PFSK-1 (cell line): ENCODE results near the gene TSPO.

Experiments
- POLR2AphosphoS5 ChIP-seq: IDR thresholded peaks from 2 replicates; pipeline ENCODE4 v1.6.1; 2012; ENCODE audit warnings: low read depth, mild to moderate bottlenecking, control low read depth, low read length, moderate library complexity
- SIN3A ChIP-seq: IDR thresholded peaks from 2 replicates; pipeline ENCODE4 v1.6.1; 2012; ENCODE audit warnings: mild to moderate bottlenecking, low read length, moderate library complexity, borderline replicate concordance; ENCODE audit not compliant: insufficient read depth
- TAF1 ChIP-seq: IDR thresholded peaks from 2 replicates; pipeline ENCODE4 v1.6.1; 2012; ENCODE audit warnings: low read length, control low read depth, borderline replicate concordance; ENCODE audit not compliant: insufficient read depth

GRCh38 chr22:43197271-43197941, 46.0 kb downstream of the TSPO start:
- TF ChIP-seq POLR2AphosphoS5 (no peak), TAF1 (no peak), SIN3A (no peak)
